K562 (cell line): ENCODE measurements around the gene POFUT2. TPM values are rescaled to one million over a fixed set of nuclear protein-coding genes. Genes with fewer than 3 reads are reported as not detected.

ENCODE experiments used
- BCLAF1 ChIP-seq, 2 experiments: fragments of 450-650 bp in 1 of 2; IDR thresholded peaks; 2 replicates each; pipeline ENCODE4 v1.6.1; 2011 to 2017; ENCODE audit warnings: low read depth in 2 of 2, antibody characterized with exemption in 1 of 2, borderline replicate concordance in 1 of 2, low read length in 1 of 2, mild to moderate bottlenecking in 1 of 2, mixed read lengths in 1 of 2; ENCODE audit not compliant: control insufficient read depth in 1 of 2
- BRCA1 ChIP-seq, 2 experiments: fragments of 450-650 bp in 1 of 2; sonication (generic) in 1 of 2; formaldehyde crosslinking in 1 of 2; IDR thresholded peaks; 2 replicates each; pipeline versions ENCODE4 v1.5.0 to v1.6.1; 2017 to 2020; ENCODE audit warnings: mild to moderate bottlenecking in 1 of 2, missing genetic modification reagents in 1 of 2
- CBX3 ChIP-seq, 2 experiments: IDR thresholded peaks; 1 replicate in 1 of 2; 2 replicates in 1 of 2; pipeline ENCODE4 v1.6.1; 2012; ENCODE audit warnings: inconsistent platforms in 2 of 2, low read length in 2 of 2, borderline replicate concordance in 1 of 2, control low read depth in 1 of 2
- CEBPB ChIP-seq: fragments of 450-650 bp; IDR thresholded peaks from 2 replicates; pipeline ENCODE4 v1.6.1; 2016; ENCODE audit warnings: missing genetic modification characterization, missing compliant biosample characterization
- FOXA3 ChIP-seq, 2 experiments: fragments of 450-650 bp in 1 of 2; sonication (generic) in 1 of 2; formaldehyde crosslinking; IDR thresholded peaks in 1 of 2; conservative IDR thresholded peaks in 1 of 2; 2 replicates each; pipeline versions ENCODE4 v1.4.0 to v1.8.0; 2020 to 2022; ENCODE audit warnings: mild to moderate bottlenecking in 2 of 2, missing genetic modification reagents in 1 of 2
- KLF13 ChIP-seq: fragments of 450-650 bp; IDR thresholded peaks from 2 replicates; pipeline ENCODE4 v1.6.1; 2016; ENCODE audit warnings: missing genetic modification characterization, low read depth, mild to moderate bottlenecking, missing compliant biosample characterization, moderate library complexity, borderline replicate concordance
- NELFE ChIP-seq: IDR thresholded peaks from 2 replicates; pipeline ENCODE4 v1.6.1; 2011; ENCODE audit warnings: mild to moderate bottlenecking; ENCODE audit not compliant: insufficient read depth, insufficient read length
- NFATC3 ChIP-seq: fragments of 450-650 bp; IDR thresholded peaks from 2 replicates; pipeline ENCODE4 v1.6.1; 2017; ENCODE audit warnings: mild to moderate bottlenecking
- NR4A1 ChIP-seq, 2 experiments: fragments of 250-450 bp in 1 of 2; fragments of 450-650 bp in 1 of 2; sonication (Bioruptor Pico) in 1 of 2; IDR thresholded peaks; 2 replicates each; pipeline versions ENCODE4 v1.4.0 to v1.6.1; 2016 to 2020; ENCODE audit warnings: mild to moderate bottlenecking in 2 of 2, missing compliant biosample characterization in 1 of 2, missing genetic modification characterization in 1 of 2, moderate library complexity in 1 of 2
- PCBP1 ChIP-seq: fragments of 200-400 bp; formaldehyde crosslinking; IDR thresholded peaks from 2 replicates; pipeline ENCODE4 v1.6.1; 2018; ENCODE audit warnings: mild to moderate bottlenecking, low read depth, low read length; ENCODE audit not compliant: poor library complexity, severe bottlenecking
- POLR2H ChIP-seq: IDR thresholded peaks from 2 replicates; pipeline ENCODE4 v1.6.1; 2016; ENCODE audit warnings: missing genetic modification characterization, low read depth, mild to moderate bottlenecking, control low read depth, missing compliant biosample characterization, moderate library complexity
- RBBP5 ChIP-seq: fragments of 200-600 bp; sonication (generic); IDR thresholded peaks from 2 replicates; pipeline ENCODE4 v1.6.1; 2012; ENCODE audit warnings: borderline replicate concordance, mild to moderate bottlenecking, low read length, control low read depth, inconsistent platforms; ENCODE audit not compliant: insufficient read depth, poor library complexity, severe bottlenecking
- RCOR1 ChIP-seq, 2 experiments: IDR thresholded peaks; 2 replicates each; pipeline ENCODE4 v1.6.1; 2012; ENCODE audit warnings: low read depth in 2 of 2, low read length in 2 of 2, borderline replicate concordance in 1 of 2, improper control_type of control experiment in 1 of 2
- SIN3B ChIP-seq: fragments of 450-650 bp; IDR thresholded peaks from 2 replicates; pipeline ENCODE4 v1.6.1; 2017; ENCODE audit warnings: low read depth, mild to moderate bottlenecking, moderate library complexity
- SMAD3 ChIP-seq: fragments of 450-650 bp; formaldehyde crosslinking; conservative IDR thresholded peaks from 2 replicates; pipeline ENCODE4 v1.4.0; 2020; ENCODE audit warnings: mild to moderate bottlenecking
- SMARCA4 ChIP-seq: fragments of 450-650 bp; IDR thresholded peaks from 2 replicates; pipeline ENCODE4 v1.6.1; 2016
- SMARCE1 ChIP-seq: fragments of 450-650 bp; IDR thresholded peaks from 2 replicates; pipeline ENCODE4 v1.7.1; 2016; ENCODE audit warnings: mild to moderate bottlenecking
- STAT5B ChIP-seq: fragments of 250-450 bp; sonication (Bioruptor Pico); IDR thresholded peaks from 2 replicates; pipeline ENCODE4 v1.8.0; 2021; ENCODE audit warnings: mild to moderate bottlenecking, inconsistent platforms
- TRIM28 ChIP-seq: fragments of 450-650 bp; IDR thresholded peaks from 2 replicates; pipeline ENCODE4 v1.6.1; 2017
- YBX1 ChIP-seq: fragments of 450-650 bp; IDR thresholded peaks from 2 replicates; pipeline ENCODE4 v1.7.1; 2016; ENCODE audit warnings: mild to moderate bottlenecking
- ZNF184 ChIP-seq: sonication (generic); formaldehyde crosslinking; IDR thresholded peaks from 2 replicates; pipeline ENCODE4 v1.5.0; 2020; ENCODE audit warnings: missing genetic modification reagents
- ZNF436 ChIP-seq: fragments of 250-450, 450-650 bp; sonication (Bioruptor Pico); formaldehyde crosslinking; IDR thresholded peaks from 2 replicates; pipeline ENCODE4 v1.7.0; 2020; ENCODE audit warnings: mild to moderate bottlenecking
- polyA plus RNA-seq, 8 experiments: library from polyadenylated mRNA; depleted of rRNA in 4 of 8; stranded (reverse) in 5 of 8; unstranded in 3 of 8; fragments of >200 nt; fragmentation: Nextera tagmentation in 2 of 8; fragmentation: Illumina TruSeq in 1 of 8; extraction: Ambion mirVana in 2 of 8; extraction: Trizol in 1 of 8; gene quantifications; 2 replicates each; pipeline versions ENCODE4 v1.2.1 to v1.2.3, GENCODE V29; 2011 to 2014; ENCODE audit warnings: inconsistent platforms in 1 of 8, missing spikeins in 1 of 8
- total RNA-seq, 7 experiments: library from RNA; depleted of rRNA in 6 of 7; stranded (reverse); fragments of >200 nt in 6 of 7; fragmentation: Illumina TruSeq in 2 of 7; extraction: Trizol in 2 of 7; gene quantifications; 2 replicates each; pipeline versions ENCODE4 v1.2.1 to v1.2.3, GENCODE V29; 2011 to 2021; ENCODE audit warnings: low replicate concordance in 1 of 7

The POFUT2 gene
- total and polyA plus RNA-seq, 9 of the 15 experiments (the other 6 are each of a cell fraction or from before 2014, with no cell fraction given), result 1.1 to 24.2 (median 11.0) TPM

GRCh38 chr21:45256912-45257672 lies 30.6 kb downstream of the POFUT2 start (continued):
- TF ChIP-seq BCLAF1 (IDR thresholded peaks at IDR 0.05; ENCODE audit: borderline replicate concordance in 1 of 2, control insufficient read depth in 1 of 2, low read depth in 2 of 2, low read length in 1 of 2) (no peak), RCOR1 (IDR thresholded peaks at IDR 0.05; ENCODE audit: borderline replicate concordance in 1 of 2, low read depth in 2 of 2, low read length in 2 of 2) (peak; percentile 98 to 100), TRIM28 (no peak), YBX1 (no peak), NR4A1 (CRISPR knock-in tag; IDR thresholded peaks at IDR 0.05) (peak; percentile 67; the same call in 1 of the 2 replicates), NR4A1 (tag; IDR thresholded peaks at IDR 0.05) (peak; percentile 70; the same call in 1 of the 2 replicates), NFATC3 (no peak), BRCA1 (IDR thresholded peaks at IDR 0.05) (no peak), BRCA1 (CRISPR knock-in tag; IDR thresholded peaks at IDR 0.05) (no peak), RBBP5 (peak; percentile 92), ZNF436 (CRISPR knock-in tag) (no peak), SMARCA4 (peak; percentile 94), PCBP1 (no peak), STAT5B (CRISPR knock-in tag) (no peak), NELFE (no peak), CEBPB (tag) (no peak), KLF13 (tag) (no peak), ZNF184 (no peak), CBX3 (IDR thresholded peaks at IDR 0.05; ENCODE audit: borderline replicate concordance in 1 of 2, low read length in 2 of 2) (no peak), POLR2H (tag) (no peak), FOXA3 (CRISPR knock-in tag; conservative IDR thresholded peaks at IDR 0.05 in 1 of 2, IDR thresholded peaks at IDR 0.05 in 1 of 2) (no peak), SMAD3 (CRISPR knock-in tag) (peak; percentile 62; the same call in 1 of the 2 replicates), SMARCE1 (peak; percentile 89), SIN3B (no peak)
